Measurements from ENCODE around the gene WDR18.
"Not testable (repeated sequence)": the region's sequence is repeated elsewhere in the genome, so short reads cannot be mapped to it uniquely, and the experiment has no call there.

Gene WDR18

GRCh38 chr19:950352-951066, 33.6 kb upstream of the WDR18 start:
- no peak for DNase-seq (ENCODE audit: low read depth)

- no peak for DNase-seq (ENCODE audit: low read depth)
Observed at GRCh38 chr19:952049-952679, 32.0 kb upstream of the WDR18 start.

DNA sequence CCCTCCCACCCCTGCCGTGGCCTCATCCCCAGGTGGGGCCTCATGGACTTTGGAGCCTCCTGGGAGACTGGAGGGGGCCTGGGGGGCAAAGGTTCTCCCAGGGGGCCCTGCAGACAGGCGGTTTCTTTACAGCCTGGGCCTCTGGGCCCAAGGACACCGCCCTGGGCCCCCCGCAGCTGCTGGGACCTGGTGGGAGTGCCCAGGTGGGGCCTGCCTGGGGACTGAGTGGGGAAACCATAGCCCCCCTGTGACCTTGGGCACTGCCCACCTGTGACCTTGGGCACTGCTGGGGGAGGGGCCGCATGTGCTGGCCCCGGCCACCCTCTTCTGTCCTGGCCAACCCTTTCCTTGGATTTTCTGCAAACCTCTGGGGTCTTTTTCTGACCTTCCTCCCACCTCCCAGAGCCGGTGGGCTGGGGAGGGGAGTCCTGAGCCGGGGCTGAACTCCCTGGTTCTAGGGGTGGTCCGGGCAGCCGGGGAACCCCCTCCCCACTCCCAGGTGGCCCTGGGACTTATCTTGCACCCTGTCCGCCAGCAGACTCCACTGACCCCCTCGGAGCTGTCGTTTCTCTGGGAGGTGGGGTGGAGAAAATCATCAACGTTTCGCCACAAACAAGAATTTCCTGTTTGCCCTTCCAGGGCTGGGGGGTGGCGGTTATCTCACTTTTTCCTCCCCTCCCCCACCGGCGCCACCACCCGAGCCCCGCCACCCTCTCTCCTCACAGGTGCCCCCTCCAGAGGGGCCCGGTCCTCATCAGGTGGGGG, 31.3 kb upstream of the WDR18 start:
- DNase-seq (ENCODE audit: low read depth), result no peak

GRCh38 chr19:953445-954271, 30.5 kb upstream of the WDR18 start:
- no peak for DNase-seq (ENCODE audit: low read depth)

GRCh38 chr19:954272-954671, 29.9 kb upstream of the WDR18 start:
- DNase-seq (ENCODE audit: low read depth), result no peak

DNA sequence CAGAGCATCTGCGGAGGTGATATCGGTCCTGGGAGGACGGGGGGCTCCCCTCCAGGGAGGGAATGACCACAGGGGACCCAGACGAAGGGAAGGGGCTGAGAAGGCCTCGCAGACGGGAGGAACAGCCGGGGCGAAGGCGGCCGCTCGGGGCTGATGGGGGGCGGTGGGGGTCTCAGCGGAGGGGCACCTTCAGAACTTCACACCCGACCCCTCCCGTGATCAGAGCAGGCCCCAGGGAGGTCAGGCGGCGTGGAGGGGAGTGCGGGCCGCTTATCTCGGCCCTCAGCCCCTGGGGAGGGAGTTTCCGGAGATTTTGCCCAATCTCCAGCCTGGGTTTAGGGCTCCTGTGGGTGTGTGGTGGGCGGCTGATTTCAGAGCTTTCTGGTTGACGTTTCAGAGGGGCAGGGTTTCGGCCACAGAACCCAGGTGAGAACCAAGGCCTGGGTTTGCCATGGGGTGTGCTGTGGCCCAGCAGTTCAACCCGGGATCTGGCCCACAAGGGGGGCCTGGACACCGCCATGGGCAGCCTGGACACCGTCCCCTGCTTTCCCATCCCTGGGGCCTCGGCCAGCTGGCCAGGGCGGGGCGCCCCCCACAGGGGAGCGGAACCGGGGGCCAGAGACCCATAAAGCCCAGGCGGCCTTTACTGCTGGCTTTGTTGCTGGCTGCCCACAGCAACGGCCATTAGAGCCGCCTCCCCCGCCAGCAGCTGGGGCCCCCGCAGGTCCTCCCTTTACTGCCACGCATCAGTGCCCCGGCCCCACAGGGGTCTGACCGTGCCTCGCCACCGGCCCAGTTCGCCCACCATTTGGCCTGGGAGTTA, 29.3 kb upstream of the WDR18 start:
- DNase-seq (ENCODE audit: low read depth), result no peak

GRCh38 chr19:955803-956765, 28.1 kb upstream of the WDR18 start:
- no peak for DNase-seq (ENCODE audit: low read depth)

DNA sequence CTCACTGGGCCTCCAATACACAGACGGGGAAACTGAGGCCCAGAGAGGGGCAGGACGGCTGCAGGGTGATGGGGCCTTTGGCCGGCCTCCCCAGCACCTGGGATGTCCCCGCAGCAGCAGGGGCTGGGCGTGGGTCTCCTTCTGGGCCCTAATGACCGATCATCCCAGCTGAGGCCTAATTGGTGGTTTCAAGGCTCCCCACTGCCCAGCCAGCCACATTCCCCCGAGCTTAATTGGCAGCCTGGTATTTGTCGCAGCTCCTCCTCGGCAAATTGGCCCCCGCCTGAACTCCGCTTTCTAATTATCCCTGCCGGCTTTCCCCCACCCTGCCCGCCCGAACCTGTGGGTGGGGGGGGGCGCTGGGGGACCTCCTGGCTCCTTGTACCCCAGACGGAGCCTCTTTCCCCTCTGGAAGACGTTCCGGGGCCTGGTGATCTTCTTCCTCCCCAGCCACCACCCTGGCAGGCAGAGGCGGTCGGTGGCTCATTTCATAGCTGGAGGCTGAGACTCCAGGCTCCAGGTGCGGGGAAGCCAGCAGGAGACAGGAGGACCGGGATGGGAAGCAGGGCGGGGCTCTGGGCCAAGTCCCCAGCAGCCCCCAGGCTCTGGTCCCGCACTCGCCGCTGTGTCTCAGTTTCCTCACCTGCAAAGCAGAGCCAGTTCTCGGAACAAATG, 27.2 kb upstream of the WDR18 start:
- DNase-seq (ENCODE audit: low read depth), result no peak

GRCh38 chr19:957578-957977, 26.6 kb upstream of the WDR18 start:
- DNase-seq (ENCODE audit: low read depth), result not testable (repeated sequence)

DNA sequence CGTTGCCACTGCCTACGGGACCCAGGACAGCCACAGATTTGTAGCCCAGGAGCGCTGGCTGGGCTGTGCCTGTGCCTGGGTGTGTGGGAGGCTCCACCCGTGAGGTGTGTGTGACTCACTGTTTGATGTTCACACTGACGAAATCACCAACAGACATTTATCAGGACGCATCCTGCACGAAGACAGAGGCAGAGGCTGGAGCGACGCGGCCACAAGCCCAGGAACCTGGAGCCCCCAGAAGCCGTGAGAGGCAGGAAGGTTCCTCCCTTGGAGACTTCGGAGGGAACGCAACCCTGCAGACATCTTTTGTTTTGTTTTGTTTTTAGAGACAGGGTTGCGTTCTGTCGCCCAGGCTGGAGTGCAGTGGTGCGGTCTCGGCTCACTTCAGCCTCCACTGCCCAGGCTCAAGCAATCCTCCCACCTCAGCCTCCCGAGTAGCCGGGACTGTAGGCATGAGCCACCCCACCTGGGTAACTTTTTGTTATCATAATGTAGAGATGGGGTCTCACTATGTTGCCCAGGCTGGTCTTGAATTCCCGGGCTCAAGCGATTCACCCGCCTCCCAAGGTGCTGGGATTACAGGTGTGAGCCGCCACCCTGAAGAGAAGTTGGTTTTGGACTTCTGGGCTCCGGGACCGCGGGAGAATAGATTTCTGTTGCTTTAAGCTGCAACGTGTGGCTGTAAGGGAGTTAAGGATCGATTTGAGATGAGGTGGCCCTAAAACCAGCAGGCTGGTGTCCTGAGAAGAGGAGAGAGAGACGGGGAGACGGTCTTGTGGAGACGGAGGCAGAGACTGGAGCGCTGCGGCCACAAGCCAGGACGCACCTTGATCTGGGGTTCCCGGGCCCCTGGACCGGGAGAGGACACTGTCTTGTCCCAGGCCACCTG, 24.9 kb upstream of the WDR18 start:
- DNase-seq (ENCODE audit: low read depth), result no peak

DNA sequence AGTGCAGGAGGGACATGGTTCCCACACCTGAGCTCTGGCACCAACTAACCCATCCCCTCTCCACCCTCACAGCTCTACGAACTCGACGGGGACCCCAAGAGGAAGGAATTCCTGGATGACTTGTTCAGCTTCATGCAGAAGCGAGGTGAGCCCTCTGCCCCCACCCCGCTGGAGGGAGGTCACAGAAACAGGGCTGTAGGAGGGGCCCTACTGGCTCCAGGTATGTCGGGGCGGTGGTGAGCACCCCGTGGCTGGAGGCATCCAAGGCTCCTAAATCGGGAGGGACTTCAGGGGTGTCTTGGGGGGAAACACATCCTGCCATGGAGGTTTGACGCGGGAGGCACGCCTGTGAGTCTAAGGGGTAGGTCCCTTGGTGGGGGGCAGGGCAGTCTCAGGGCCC, 24.1 kb upstream of the WDR18 start:
- DNase-seq (ENCODE audit: low read depth), result no peak

- no peak for DNase-seq (ENCODE audit: low read depth)
Observed at GRCh38 chr19:960601-960938, 23.6 kb upstream of the WDR18 start.

DNA sequence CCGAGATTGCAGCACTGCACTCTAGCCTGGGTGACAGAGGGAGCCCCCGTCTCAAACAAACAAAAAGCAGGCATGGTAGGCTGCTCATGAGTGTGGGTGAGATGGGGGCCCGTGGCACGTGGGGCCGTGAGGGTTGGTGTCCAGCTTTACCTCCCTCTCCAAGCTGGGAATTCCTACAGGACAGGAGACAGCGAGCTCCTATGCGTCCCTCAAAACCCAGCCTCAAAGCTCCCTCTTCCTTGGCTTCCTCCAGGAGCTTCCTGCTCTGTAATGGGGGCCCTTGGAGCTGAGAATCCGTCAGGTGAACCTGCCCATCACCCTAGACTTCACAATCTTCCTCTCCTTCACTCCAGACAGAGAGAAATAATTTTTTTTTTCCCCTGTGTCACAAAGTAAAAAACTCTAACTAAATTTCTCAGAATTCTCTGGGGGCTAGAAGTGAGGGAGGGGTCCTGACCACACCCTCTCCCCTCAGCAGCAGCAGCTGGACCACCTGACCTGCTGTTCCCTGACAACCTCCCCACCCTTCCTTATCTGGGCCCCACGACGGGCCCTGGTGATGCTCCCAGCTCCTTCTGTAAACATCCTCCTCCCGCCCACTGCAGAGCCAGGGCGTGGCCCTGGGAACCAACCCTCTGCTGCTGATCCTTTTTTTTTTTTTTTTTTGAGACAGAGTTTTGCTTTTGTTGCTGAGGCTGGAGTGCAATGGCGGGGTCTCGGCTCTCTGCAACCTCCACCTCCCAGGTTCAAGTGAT, 22.1 kb upstream of the WDR18 start:
- no peak for DNase-seq (ENCODE audit: low read depth)

- no peak for DNase-seq (ENCODE audit: low read depth)
Observed at GRCh38 chr19:962683-963400, 21.3 kb upstream of the WDR18 start.

DNA sequence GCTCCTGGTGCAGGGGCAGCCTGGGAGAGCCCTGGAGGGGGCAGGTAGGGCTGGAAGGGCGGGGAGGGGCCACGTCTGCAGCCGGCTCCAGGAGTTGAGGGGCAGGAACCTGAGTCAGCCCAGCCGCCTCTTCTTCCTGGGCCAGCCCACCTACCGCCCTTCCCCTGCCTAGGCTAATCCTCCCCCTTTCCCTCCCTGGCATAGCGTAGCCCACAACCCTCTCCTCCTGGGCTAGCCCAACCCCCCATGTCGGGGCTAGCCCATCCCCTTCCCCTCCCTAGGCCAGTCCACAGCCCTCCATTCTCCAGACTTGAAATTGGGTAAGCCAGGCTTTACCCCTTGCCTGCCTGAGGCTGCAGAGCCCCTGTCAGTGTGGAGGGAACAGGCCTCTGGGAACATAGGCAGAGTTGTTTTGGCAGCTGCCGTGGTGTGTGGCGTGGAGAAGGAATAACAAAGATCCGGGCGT, 20.6 kb upstream of the WDR18 start:
- no peak for DNase-seq (ENCODE audit: low read depth)

GRCh38 chr19:964116-964520, 20.0 kb upstream of the WDR18 start:
- DNase-seq (ENCODE audit: low read depth), result no peak
